ENCODE data around the gene PRR12. TPM values are rescaled to one million over a fixed set of nuclear protein-coding genes. Genes with fewer than 3 reads are reported as not detected.

The PRR12 gene
- total and polyA plus RNA-seq, 2 experiments from 2014 or later = 5.1 to 24.7 TPM

DNA sequence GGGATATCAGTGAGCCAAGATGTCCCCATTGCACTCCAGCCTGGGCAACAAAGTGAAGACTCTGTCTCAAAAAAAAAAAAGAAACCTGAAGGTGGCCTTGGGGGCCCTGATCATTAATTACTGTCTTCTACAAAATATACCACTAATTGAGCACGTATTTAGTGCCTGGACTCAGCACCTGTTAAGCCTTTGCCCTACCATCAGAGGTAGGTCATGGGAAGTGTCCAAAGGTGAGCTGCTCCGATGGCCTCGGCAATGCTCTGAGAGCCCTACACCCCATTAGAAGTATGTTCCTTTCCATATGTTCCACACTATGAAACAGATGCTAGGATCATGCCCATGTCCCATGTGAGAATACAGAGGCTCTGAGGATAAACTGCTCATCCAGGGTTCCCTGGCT, 31.5 kb upstream of the PRR12 start:
- Histone ChIP-seq H3K4me1 (ENCODE audit: low read depth) (peaks cover 9% of the 10 kb centered on the region), H3K27me3 (no peaks in the 10 kb centered on the region), H3K4me3 (no peak overlapping the region), H3K9me3 (ENCODE audit: low read depth) (no peaks in the 10 kb centered on the region), H3K27ac (no peak overlapping the region), H3K36me3 (peaks cover 17% of the 10 kb centered on the region)
- no peak for DNase-seq (ENCODE audit: low read depth in 1 of 2, low spot score in 1 of 2)
- TF ChIP-seq, protein P1, sequence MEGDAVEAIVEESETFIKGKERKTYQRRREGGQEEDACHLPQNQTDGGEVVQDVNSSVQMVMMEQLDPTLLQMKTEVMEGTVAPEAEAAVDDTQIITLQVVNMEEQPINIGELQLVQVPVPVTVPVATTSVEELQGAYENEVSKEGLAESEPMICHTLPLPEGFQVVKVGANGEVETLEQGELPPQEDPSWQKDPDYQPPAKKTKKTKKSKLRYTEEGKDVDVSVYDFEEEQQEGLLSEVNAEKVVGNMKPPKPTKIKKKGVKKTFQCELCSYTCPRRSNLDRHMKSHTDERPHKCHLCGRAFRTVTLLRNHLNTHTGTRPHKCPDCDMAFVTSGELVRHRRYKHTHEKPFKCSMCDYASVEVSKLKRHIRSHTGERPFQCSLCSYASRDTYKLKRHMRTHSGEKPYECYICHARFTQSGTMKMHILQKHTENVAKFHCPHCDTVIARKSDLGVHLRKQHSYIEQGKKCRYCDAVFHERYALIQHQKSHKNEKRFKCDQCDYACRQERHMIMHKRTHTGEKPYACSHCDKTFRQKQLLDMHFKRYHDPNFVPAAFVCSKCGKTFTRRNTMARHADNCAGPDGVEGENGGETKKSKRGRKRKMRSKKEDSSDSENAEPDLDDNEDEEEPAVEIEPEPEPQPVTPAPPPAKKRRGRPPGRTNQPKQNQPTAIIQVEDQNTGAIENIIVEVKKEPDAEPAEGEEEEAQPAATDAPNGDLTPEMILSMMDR (IDR thresholded peaks at IDR 0.05; ENCODE audit: low read depth, low read length) = no peak

DNA sequence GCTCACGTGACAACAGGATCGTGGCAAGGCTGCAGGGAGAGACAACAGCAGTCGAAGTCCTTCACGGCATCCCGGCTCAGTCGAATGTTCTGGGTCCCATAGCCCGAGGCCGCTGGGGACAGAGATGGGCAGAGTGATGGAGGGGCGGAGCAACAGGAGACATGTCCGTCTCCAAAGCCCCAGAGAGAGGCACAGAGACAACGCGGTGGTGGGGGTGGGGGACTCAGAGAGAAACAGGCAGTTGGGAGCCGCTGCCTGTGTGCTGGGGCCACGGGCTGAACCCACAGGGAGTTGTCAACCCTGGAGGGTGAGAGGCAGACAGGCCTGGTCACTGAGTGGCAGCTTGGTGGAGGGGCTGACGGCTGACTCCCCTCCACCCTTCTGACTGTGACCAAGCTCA, 31.1 kb upstream of the PRR12 start:
- Histone ChIP-seq H3K9me3 (ENCODE audit: low read depth) (no peaks in the 10 kb centered on the region), H3K27me3 (no peaks in the 10 kb centered on the region), H3K4me1 (ENCODE audit: low read depth) (peaks cover 9% of the 10 kb centered on the region), H3K4me3 (no peak overlapping the region), H3K36me3 (peaks cover 17% of the 10 kb centered on the region), H3K27ac (no peak overlapping the region)
- TF ChIP-seq, protein P1 (IDR thresholded peaks at IDR 0.05; ENCODE audit: low read depth, low read length) = no peak
- DNase-seq (ENCODE audit: low read depth in 1 of 2, low spot score in 1 of 2) = no peak

DNA sequence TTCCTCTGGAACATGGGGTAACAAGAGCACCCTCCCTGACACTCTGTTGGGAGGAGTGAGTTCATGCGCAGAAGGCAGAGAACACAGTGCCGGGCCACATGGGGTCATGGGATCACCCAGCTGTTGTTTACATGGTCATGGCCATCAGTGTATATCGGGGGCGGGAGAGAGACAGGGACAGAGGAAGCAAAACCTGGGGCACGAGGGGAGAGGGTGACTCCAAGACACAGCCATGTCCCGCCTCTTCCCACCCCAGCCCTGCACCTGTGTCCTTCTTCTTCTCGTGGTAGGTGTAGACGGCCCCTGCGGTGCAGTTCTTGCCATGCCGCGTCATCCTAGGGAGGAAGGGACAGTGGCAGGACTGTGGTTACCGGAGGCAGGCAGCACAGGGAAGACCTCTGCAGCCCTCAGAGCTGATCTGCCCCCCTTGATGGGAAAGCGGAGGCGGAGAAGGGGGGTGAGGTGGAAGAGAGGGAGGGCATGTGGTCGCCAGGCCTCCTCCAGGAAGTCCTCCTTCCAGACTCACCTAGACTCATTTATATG, 30.6 kb upstream of the PRR12 start:
- TF ChIP-seq, protein P1 (IDR thresholded peaks at IDR 0.05; ENCODE audit: low read depth, low read length) = no peak
- H3K27me3 ChIP-seq = no peaks in the 10 kb centered on the region
- peaks cover 9% of the 10 kb centered on the region for H3K4me1 ChIP-seq (ENCODE audit: low read depth)
- H3K9me3 ChIP-seq (ENCODE audit: low read depth) = no peaks in the 10 kb centered on the region
- no peak for DNase-seq (ENCODE audit: low read depth in 1 of 2, low spot score in 1 of 2)
- no peak overlapping the region for H3K4me3 ChIP-seq
- H3K36me3 ChIP-seq = peaks cover 17% of the 10 kb centered on the region
- H3K27ac ChIP-seq = no peak overlapping the region

DNA sequence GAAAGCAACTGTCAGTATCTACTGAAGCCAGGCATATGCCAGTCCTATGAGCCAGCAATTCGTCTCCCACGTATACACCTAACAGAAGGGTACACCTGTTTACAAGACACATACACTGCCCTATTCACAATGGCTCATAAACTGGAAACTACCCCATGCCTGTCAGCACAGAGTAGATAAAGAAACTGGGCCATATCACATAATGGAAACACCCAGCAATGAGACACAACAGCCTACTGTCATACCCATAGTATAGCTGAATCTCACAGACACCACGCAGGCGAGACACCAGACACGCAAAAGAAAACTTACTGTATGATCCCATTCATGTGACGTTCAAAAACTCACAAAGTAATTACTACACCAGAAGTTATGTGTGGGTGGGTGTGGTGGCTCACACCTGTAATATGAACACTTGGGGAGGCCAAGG, 26.4 kb upstream of the PRR12 start:
- no peak overlapping the region for H3K4me3 ChIP-seq
- H3K4me1 ChIP-seq (ENCODE audit: low read depth) = no peaks in the 10 kb centered on the region
- H3K9me3 ChIP-seq (ENCODE audit: low read depth) = no peaks in the 10 kb centered on the region
- peaks cover under 1% of the 10 kb centered on the region for H3K36me3 ChIP-seq
- no peaks in the 10 kb centered on the region for H3K27me3 ChIP-seq
- H3K27ac ChIP-seq = no peak overlapping the region
- TF ChIP-seq, protein P1 (IDR thresholded peaks at IDR 0.05; ENCODE audit: low read depth, low read length) = no peak
- no peak for DNase-seq (ENCODE audit: low read depth in 1 of 2, low spot score in 1 of 2)

DNA sequence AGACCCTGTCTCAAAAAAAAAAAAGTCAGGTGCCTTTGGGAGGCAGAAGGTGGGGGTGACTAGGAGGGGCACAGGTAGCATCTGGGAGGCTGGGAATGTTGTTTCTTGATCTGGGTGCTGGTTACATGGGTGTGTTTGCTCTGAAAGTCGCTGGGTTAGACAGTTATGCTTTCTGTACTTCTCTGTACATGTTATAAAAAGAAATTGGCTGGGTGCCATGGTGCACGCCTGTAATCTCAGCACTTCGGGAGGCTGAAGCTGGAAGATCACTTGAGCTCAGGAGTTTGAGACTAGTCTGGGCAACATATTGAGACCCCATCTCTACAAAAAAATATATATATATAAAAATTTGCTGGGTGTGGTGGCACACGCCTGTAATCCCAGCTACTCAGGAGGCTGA, 25.7 kb upstream of the PRR12 start:
- no peak overlapping the region for H3K4me3 ChIP-seq
- H3K36me3 ChIP-seq = no peaks in the 10 kb centered on the region
- H3K9me3 ChIP-seq (ENCODE audit: low read depth) = no peaks in the 10 kb centered on the region
- peak; percentile 67 to 70 for DNase-seq (ENCODE audit: low read depth in 1 of 2, low spot score in 1 of 2)
- TF ChIP-seq, protein P1 (IDR thresholded peaks at IDR 0.05; ENCODE audit: low read depth, low read length) = no peak
- no peaks in the 10 kb centered on the region for H3K27me3 ChIP-seq
- no peak overlapping the region for H3K27ac ChIP-seq
- no peaks in the 10 kb centered on the region for H3K4me1 ChIP-seq (ENCODE audit: low read depth)

Measured in cardiac muscle cell (in vitro differentiated cells and primary cell).